ENCODE measurements around the gene LGALS16. TPM values are rescaled to one million over a fixed set of nuclear protein-coding genes. Genes with fewer than 3 reads are reported as not detected.

The LGALS16 gene
- total and polyA plus RNA-seq, 12 donors: not detected

- WGBS, 2 donors: 61 to 74% methylated on average over 3 of the region's 3 CpGs
- ATAC-seq (no peak), DNase-seq (no peak)
- H3K9me3 ChIP-seq: no peaks in the 10 kb centered on the region
- TF ChIP-seq CTCF (IDR thresholded peaks at IDR 0.05): no peak
- H3K4me3 ChIP-seq: no peak overlapping the region
- H3K4me1 ChIP-seq: peaks cover 0 to 38% (median 18%) of the 10 kb centered on the region in 9 donors
- no peak overlapping the region for H3K27ac ChIP-seq
- H3K27me3 ChIP-seq: peaks cover 0 to 17% (median 7%) of the 10 kb centered on the region in 7 donors
- intact Hi-C loops (cut with DNase I): loop anchor here in 2 of 10 donors (5.0 to 10.0 kb wide), 2 partner anchors 121 to 124 kb away; no protein-coding TSS in a partner anchor
- no peaks in the 10 kb centered on the region for H3K36me3 ChIP-seq
These were observed 20.3 kb downstream of the LGALS16 start for GRCh38 chr19:39676004-39676403.

GRCh38 chr19:39677961-39678889, 22.5 kb downstream of the LGALS16 start:
- H3K27me3 ChIP-seq: peaks cover 0 to 5% (median 0%) of the 10 kb centered on the region in 7 donors
- DNase-seq (no peak), ATAC-seq (peak in 6 of 8 donors; percentile 49 to 84 (median 64))
- intact Hi-C loops (cut with DNase I): loop anchor here in 2 of 10 donors (5.0 to 10.0 kb wide), 2 partner anchors 123 to 126 kb away; no protein-coding TSS in a partner anchor
- WGBS, 2 donors: 67% methylated on average over 10 of the region's 10 CpGs
- H3K4me3 ChIP-seq: no peak overlapping the region
- peaks cover 0 to 34% (median 18%) of the 10 kb centered on the region in 9 donors for H3K4me1 ChIP-seq
- H3K27ac ChIP-seq: peak overlapping the region in 4 of 10 donors; percentile 10 to 70 (median 32)
- no peak for TF ChIP-seq CTCF (IDR thresholded peaks at IDR 0.05)
- no peaks in the 10 kb centered on the region for H3K9me3 ChIP-seq
- no peaks in the 10 kb centered on the region for H3K36me3 ChIP-seq

- H3K36me3 ChIP-seq: no peaks in the 10 kb centered on the region
- peak in 1 of 2 donors; percentile 8 for DNase-seq
- peaks cover 0 to 34% (median 18%) of the 10 kb centered on the region in 9 donors for H3K4me1 ChIP-seq
- peak in 7 of 8 donors; percentile 12 to 88 (median 64) for ATAC-seq
- 41 to 43% methylated on average over 10 of the region's 10 CpGs for whole genome bisulfite sequencing, 2 donors
- H3K27me3 ChIP-seq: no peaks in the 10 kb centered on the region
- H3K4me3 ChIP-seq: peak overlapping the region in 1 of 10 donors; percentile 31
- intact Hi-C loops (cut with DNase I): loop anchor here in 2 of 10 donors (5.0 to 10.0 kb wide), 2 partner anchors 124 to 127 kb away; no protein-coding TSS in a partner anchor
- no peaks in the 10 kb centered on the region for H3K9me3 ChIP-seq
- H3K27ac ChIP-seq: peak overlapping the region in 4 of 10 donors; percentile 10 to 70 (median 32)
- TF ChIP-seq CTCF (IDR thresholded peaks at IDR 0.05): no peak
These were observed 23.5 kb downstream of the LGALS16 start for GRCh38 chr19:39679056-39679790.

- TF ChIP-seq CTCF (IDR thresholded peaks at IDR 0.05): no peak
- peak in 1 of 8 donors; percentile 43 for ATAC-seq
- Histone ChIP-seq H3K36me3 (no peaks in the 10 kb centered on the region), H3K4me1 (peaks cover 0 to 34% (median 18%) of the 10 kb centered on the region in 9 donors), H3K27me3 (no peaks in the 10 kb centered on the region), H3K9me3 (no peaks in the 10 kb centered on the region), H3K27ac (peak overlapping the region in 1 of 10 donors; percentile 70), H3K4me3 (peak overlapping the region in 1 of 10 donors; percentile 31)
- no peak for DNase-seq
- WGBS, 2 donors: 84 to 89% methylated on average over 3 of the region's 3 CpGs
- intact Hi-C loops (cut with DNase I): loop anchor here in 2 of 10 donors (5.0 to 10.0 kb wide), 2 partner anchors 125 to 127 kb away; no protein-coding TSS in a partner anchor
These were observed 24.1 kb downstream of the LGALS16 start for GRCh38 chr19:39679791-39680168.
